Activated naive CD4-positive, alpha-beta T cell (primary cell): ENCODE measurements around the gene C2CD2L.
"Not testable (repeated sequence)": the region's sequence is repeated elsewhere in the genome, so short reads cannot be mapped to it uniquely, and the experiment has no call there.

ENCODE experiments used
- DNase-seq, 4 experiments: peaks; one replicate each; lab custom pipeline; 2025; lab: John Stamatoyannopoulos, UW

Gene C2CD2L

DNA sequence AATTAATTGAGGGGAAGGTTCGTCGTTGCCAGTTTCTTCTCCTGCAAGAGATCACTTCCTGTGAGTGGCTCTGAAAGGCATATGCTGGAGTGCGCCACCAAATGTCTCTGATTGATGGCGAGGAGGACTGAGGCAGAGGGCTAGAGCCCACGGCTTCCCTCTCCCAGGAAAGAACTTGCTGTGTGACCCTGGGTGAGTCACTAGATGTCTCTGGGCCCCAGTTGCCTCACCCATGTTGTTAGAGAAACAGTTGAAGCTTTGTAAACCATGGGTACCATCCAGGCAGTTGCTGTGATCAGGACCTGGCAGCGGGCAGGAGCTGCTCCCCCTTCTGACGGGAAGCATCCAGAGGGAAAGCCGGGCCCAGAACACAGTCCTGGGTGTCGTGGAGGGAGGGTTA lies 44.9 kb downstream of the C2CD2L start:
- DNase-seq: no peak

GRCh38 chr11:119152604-119153003 lies 45.5 kb downstream of the C2CD2L start:
- DNase-seq: no peak

GRCh38 chr11:119153049-119153818 lies 46.1 kb downstream of the C2CD2L start:
- DNase-seq: no peak

DNA sequence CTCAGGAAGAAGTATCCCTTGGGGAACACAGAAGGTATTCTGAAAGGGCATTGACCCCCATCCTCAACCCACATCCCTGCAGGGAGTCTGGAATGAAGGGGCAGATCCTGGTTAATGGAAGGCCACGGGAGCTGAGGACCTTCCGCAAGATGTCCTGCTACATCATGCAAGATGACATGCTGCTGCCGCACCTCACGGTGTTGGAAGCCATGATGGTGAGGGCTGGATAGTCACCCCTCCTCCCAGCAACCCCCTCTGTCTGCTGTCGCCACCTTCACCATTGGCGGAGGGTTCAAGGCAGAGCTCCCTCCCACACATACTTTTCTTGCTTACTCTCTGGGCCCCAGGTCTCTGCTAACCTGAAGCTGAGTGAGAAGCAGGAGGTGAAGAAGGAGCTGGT lies 47.0 kb downstream of the C2CD2L start:
- no peak for DNase-seq

- no peak for DNase-seq
Measured at GRCh38 chr11:119155733-119156492, 48.8 kb downstream of the C2CD2L start.

DNA sequence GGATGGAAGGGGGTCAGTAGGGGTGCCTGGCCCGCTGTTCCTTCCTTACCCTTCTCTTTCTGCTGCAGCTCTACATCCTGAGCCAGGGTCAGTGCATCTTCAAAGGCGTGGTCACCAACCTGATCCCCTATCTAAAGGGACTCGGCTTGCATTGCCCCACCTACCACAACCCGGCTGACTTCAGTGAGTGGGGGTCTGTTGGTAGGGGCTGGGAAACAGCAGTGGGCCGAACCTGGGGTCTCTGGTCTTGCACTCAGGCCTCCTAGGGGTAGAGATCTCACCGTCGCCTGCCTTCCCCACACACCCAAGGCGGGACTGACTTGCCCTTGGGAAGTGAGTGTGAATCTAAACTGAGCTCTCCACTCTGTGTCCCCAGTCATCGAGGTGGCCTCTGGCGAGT lies 49.4 kb downstream of the C2CD2L start:
- DNase-seq: no peak

- DNase-seq: no peak
Measured at GRCh38 chr11:119157063-119157462, 49.9 kb downstream of the C2CD2L start.

DNA sequence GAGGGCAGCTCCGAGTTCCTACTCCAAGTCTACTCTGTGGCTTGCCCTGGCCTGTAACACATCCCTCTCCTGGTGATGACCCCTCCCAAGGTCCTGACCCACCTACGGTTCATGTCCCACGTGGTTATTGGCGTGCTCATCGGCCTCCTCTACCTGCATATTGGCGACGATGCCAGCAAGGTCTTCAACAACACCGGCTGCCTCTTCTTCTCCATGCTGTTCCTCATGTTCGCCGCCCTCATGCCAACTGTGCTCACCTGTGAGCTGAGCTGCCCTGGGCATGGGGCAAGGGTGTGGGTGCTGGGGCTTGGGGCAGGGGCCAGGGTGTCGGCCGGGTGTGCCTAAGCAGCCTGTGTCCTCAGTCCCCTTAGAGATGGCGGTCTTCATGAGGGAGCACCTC lies 51.3 kb downstream of the C2CD2L start:
- DNase-seq: no peak

- DNase-seq: no peak
Measured at GRCh38 chr11:119160151-119160550, 53.0 kb downstream of the C2CD2L start.

GRCh38 chr11:119161871-119162270 lies 54.7 kb downstream of the C2CD2L start:
- no peak for DNase-seq

GRCh38 chr11:119166368-119167076 lies 59.4 kb downstream of the C2CD2L start:
- no peak for DNase-seq

DNA sequence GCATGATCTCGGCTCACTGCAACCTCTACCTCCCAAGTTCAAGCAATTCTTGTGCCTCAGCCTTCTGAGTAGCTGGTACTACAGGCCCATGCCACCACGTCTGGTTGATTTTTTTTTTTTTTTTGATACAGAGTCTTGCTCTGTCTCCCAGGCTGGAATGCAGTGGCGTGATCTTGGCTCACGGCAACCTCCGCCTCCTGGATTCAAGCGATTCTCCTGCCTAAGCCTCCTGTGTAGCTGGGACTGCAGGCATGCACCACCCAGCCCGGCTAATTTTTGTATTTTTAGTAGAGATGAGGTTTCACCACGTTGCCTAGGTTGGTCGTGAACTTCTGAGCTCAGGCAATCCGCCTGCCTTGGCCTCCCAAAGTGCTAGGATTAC lies 59.9 kb downstream of the C2CD2L start:
- DNase-seq: not testable (repeated sequence)

GRCh38 chr11:119167933-119168332 lies 60.8 kb downstream of the C2CD2L start:
- no peak for DNase-seq
